Measurements from ENCODE around the gene COX7B2. TPM values are rescaled to one million over a fixed set of nuclear protein-coding genes. Genes with fewer than 3 reads are reported as not detected.

Gene COX7B2
- polyA plus RNA-seq, 2 of the 4 experiments (the other 2 are of a cell fraction) = not detected

GRCh38 chr4:46730075-46730474 is 179.0 kb downstream of the COX7B2 start:
- H3K4me1 ChIP-seq = no peaks in the 10 kb centered on the region
- FAIRE-seq (no peak), ATAC-seq (no peak), DNase-seq (ENCODE audit: low read depth in 1 of 2, low spot score in 1 of 2) (no peak)
- ChIA-PET POLR2A (no interaction called here), CTCF (no interaction called here)
- no peaks in the 10 kb centered on the region for H3K9me3 ChIP-seq
- no peak for TF ChIP-seq POLR2A (IDR thresholded peaks at IDR 0.05; ENCODE audit: low read length)
- no peak for TF ChIP-seq NR3C1 (IDR thresholded peaks at IDR 0.05)
- peak; percentile 70 for TF ChIP-seq MAFK (IDR thresholded peaks at IDR 0.05; ENCODE audit: partially characterized antibody)
- no peak for TF ChIP-seq ZNF302 (CRISPR knock-in tag; IDR thresholded peaks at IDR 0.05)
- TF ChIP-seq REST (IDR thresholded peaks at IDR 0.05) = no peak
- H3K4me2 ChIP-seq = no peak overlapping the region
- no peak overlapping the region for H3K27ac ChIP-seq
- WGBS (ENCODE audit: missing lambda C conversion rate) = 5% methylated on average over 2 of the region's 3 CpGs
- H3K4me3 ChIP-seq = no peak overlapping the region

GRCh38 chr4:46720055-46720454 is 189.0 kb downstream of the COX7B2 start:
- ChIA-PET CTCF (no interaction called here), POLR2A (no interaction called here)
- no peak overlapping the region for H3K27ac ChIP-seq
- H3K4me1 ChIP-seq = no peaks in the 10 kb centered on the region
- WGBS (ENCODE audit: missing lambda C conversion rate) = 0% methylated on average over 1 of the region's 1 CpG
- FAIRE-seq (no peak), DNase-seq (ENCODE audit: low read depth in 1 of 2, low spot score in 1 of 2) (no peak), ATAC-seq (no peak)
- no peaks in the 10 kb centered on the region for H3K9me3 ChIP-seq
- H3K4me2 ChIP-seq = no peak overlapping the region
- H3K4me3 ChIP-seq = no peak overlapping the region
- TF ChIP-seq EP300 (IDR thresholded peaks at IDR 0.05) (no peak), HES2 (IDR thresholded peaks at IDR 0.05) (no peak), SREBF2 (IDR thresholded peaks at IDR 0.05) (no peak), ZSCAN20 (CRISPR knock-in tag; IDR thresholded peaks at IDR 0.05) (no peak), PHF8 (IDR thresholded peaks at IDR 0.05; ENCODE audit: borderline replicate concordance, low read depth) (no peak), POLR2AphosphoS2 (conservative IDR thresholded peaks at IDR 0.05; ENCODE audit: low read length) (no peak), NPAS2 (CRISPR knock-in tag; IDR thresholded peaks at IDR 0.05; ENCODE audit: borderline replicate concordance) (no peak), ESRRA (IDR thresholded peaks at IDR 0.05; ENCODE audit: borderline replicate concordance, low read length) (no peak), MAZ (IDR thresholded peaks at IDR 0.05; ENCODE audit: borderline replicate concordance, low read depth, low read length) (no peak), KDM1A (IDR thresholded peaks at IDR 0.05; ENCODE audit: low read depth) (no peak), PBX3 (IDR thresholded peaks at IDR 0.05) (no peak)

GRCh38 chr4:46717950-46718349 is 191.1 kb downstream of the COX7B2 start:
- Histone ChIP-seq H3K4me1 (no peaks in the 10 kb centered on the region), H3K27ac (no peak overlapping the region), H3K4me3 (no peak overlapping the region), H3K4me2 (no peak overlapping the region), H3K9me3 (no peaks in the 10 kb centered on the region)
- ATAC-seq = no peak
- ChIA-PET CTCF (no interaction called here), POLR2A (no interaction called here)
- TF ChIP-seq EHF (CRISPR knock-in tag; IDR thresholded peaks at IDR 0.05) (no peak), EHMT2 (IDR thresholded peaks at IDR 0.05; ENCODE audit: low read depth) (no peak), CBX8 (IDR thresholded peaks at IDR 0.05) (no peak), CHD2 (IDR thresholded peaks at IDR 0.05; ENCODE audit: low read length, partially characterized antibody) (no peak), NPAS2 (CRISPR knock-in tag; IDR thresholded peaks at IDR 0.05; ENCODE audit: borderline replicate concordance) (no peak), REST (IDR thresholded peaks at IDR 0.05) (no peak), HMGXB4 (CRISPR knock-in tag; IDR thresholded peaks at IDR 0.05; ENCODE audit: borderline replicate concordance) (no peak), FOSL2 (IDR thresholded peaks at IDR 0.05) (no peak), FOSL2 (CRISPR knock-in tag; IDR thresholded peaks at IDR 0.05) (no peak)
- 0% methylated on average over 1 of the region's 1 CpG for WGBS (ENCODE audit: missing lambda C conversion rate)
- no peak for FAIRE-seq
- DNase-seq (ENCODE audit: low read depth in 1 of 2, low spot score in 1 of 2) = no peak
